Cardiac fibroblast (primary cell): ENCODE data around the gene FER.
A peak's percentile ranks its signal among the peaks of the same experiment; 100 is the strongest.
"Not testable (repeated sequence)": the region's sequence is repeated elsewhere in the genome, so short reads cannot be mapped to it uniquely, and the experiment has no call there.

Experiments used
- DNase-seq, 2 donors: peaks; one replicate each; pipeline versions ENCODE4 v3.0.0 to v3.0.0-alpha.2; 2010; ENCODE audit warnings: low read depth in 2 of 2
- H3K4me3 ChIP-seq, 2 donors: replicated peaks in 1 of 2; 1 replicate in 1 of 2; 2 replicates in 1 of 2; pipeline ENCODE4 v1.5.1; 2011; ENCODE audit warnings: low read depth in 2 of 2, low read length in 2 of 2, mild to moderate bottlenecking in 2 of 2, moderate library complexity in 1 of 2
- CTCF ChIP-seq: IDR thresholded peaks from one replicate; pipeline ENCODE4 v1.5.1; 2011; ENCODE audit warnings: low read depth, mild to moderate bottlenecking, low read length, inconsistent platforms

FER gene

GRCh38 chr5:108747774-108748400, at the start of gene FER:
FER (plus strand) TSS chr5:108747897; CDS start chr5:108798183, 50,286 bp downstream.
- no peak for TF ChIP-seq CTCF
- peak within 1 kb of the TSS; percentile 83 for H3K4me3 ChIP-seq

GRCh38 chr5:108700388-108700787, 47.3 kb upstream of the FER start:
- H3K4me3 ChIP-seq, DNase-seq: not testable (repeated sequence)

More at GRCh38 chr5:108747774-108748400, at the start of gene FER:
- DNase-seq: peak; percentile 91 to 93

- H3K4me3 ChIP-seq: no peak overlapping the region
- DNase-seq: no peak
- TF ChIP-seq CTCF: no peak
Observed at GRCh38 chr5:108700930-108701329, 46.8 kb upstream of the FER start.

GRCh38 chr5:108702546-108702945, 45.2 kb upstream of the FER start:
- no peak for DNase-seq
- TF ChIP-seq CTCF: no peak
- H3K4me3 ChIP-seq: no peak overlapping the region

GRCh38 chr5:108703313-108703712, 44.4 kb upstream of the FER start:
- no peak overlapping the region for H3K4me3 ChIP-seq
- no peak for TF ChIP-seq CTCF
- DNase-seq: no peak

- TF ChIP-seq CTCF: no peak
- DNase-seq: no peak
- H3K4me3 ChIP-seq: no peak overlapping the region
Observed at GRCh38 chr5:108707141-108707540, 40.6 kb upstream of the FER start.

GRCh38 chr5:108711898-108712297, 35.8 kb upstream of the FER start:
- peak in 1 of 2 donors; percentile 26 for DNase-seq

More at GRCh38 chr5:108711898-108712297, 35.8 kb upstream of the FER start:
- no peak for TF ChIP-seq CTCF
- no peak overlapping the region for H3K4me3 ChIP-seq
